ENCODE results near the gene PCDH17.

Gene PCDH17

DNA sequence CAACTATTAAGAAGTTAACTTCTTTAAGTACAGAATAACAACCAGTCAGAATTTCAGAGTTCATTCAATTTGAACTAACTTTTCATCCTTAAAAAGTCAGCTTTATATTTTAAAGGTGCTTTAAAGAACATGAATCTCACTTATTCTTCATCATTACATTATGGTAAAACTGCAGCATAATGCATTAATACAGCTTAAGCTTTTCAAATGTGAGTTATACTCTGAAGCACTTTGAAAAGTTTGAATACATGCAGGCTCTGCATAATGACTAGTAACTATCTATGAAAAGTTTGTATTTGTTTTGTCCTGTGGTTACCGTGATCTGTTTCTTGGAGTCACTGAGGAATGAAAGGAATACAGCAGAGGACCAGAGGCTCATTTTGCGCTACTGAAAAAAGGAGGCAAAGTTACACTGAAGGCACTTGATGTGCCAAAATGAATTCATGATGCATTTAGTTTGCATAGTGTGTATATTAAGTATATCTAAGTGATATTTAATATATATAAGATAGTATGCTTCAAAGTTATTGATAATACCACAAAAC, 4.1 kb downstream of the PCDH17 start:
- no peak for DNase-seq

DNA sequence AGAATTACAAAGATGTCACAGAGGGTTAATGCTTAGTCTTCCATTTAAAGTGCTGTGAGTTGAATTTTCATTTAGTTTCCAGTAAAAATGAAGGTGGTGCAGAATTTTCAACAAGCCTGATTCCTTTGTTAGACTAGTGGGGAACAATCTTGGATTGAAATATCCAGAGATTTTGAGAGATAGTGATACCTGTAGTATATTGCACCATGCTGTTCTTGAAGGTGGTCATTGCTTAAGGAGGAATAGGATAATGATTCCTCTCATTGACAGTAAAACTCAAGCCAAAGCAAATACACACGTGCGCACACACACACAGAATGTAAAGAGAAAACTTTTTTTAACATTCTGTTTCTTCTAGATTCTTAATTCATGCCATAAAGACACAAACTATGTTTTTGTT, 5.3 kb downstream of the PCDH17 start:
- DNase-seq, result no peak

- DNase-seq, result no peak
Observed at GRCh38 chr13:57637515-57637914, 6.0 kb downstream of the PCDH17 start.

GRCh38 chr13:57638186-57638890, 6.8 kb downstream of the PCDH17 start:
- DNase-seq, result no peak

- DNase-seq, result no peak
Observed at GRCh38 chr13:57640607-57641006, 9.1 kb downstream of the PCDH17 start.

GRCh38 chr13:57641051-57641450, 9.5 kb downstream of the PCDH17 start:
- DNase-seq, result no peak

DNA sequence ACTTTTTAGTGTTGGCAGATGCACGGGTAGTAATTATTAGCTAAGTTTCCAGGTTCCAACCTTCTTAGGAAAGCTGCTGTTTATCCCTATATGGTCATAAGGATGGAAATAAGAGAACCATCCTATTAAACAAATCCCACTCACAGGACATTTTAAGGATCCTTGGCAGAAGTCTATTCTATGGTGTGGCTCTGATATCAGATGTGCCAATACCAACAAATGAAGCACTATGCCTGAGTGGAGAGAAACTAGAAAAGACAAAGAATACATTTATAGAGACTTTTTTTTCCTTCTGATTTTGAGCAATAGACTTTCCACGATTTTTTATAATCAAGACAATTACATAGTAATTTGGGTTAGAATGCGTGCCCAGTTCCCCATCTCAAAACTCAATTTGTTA, 12.6 kb downstream of the PCDH17 start:
- DNase-seq, result peak; percentile 8

DNA sequence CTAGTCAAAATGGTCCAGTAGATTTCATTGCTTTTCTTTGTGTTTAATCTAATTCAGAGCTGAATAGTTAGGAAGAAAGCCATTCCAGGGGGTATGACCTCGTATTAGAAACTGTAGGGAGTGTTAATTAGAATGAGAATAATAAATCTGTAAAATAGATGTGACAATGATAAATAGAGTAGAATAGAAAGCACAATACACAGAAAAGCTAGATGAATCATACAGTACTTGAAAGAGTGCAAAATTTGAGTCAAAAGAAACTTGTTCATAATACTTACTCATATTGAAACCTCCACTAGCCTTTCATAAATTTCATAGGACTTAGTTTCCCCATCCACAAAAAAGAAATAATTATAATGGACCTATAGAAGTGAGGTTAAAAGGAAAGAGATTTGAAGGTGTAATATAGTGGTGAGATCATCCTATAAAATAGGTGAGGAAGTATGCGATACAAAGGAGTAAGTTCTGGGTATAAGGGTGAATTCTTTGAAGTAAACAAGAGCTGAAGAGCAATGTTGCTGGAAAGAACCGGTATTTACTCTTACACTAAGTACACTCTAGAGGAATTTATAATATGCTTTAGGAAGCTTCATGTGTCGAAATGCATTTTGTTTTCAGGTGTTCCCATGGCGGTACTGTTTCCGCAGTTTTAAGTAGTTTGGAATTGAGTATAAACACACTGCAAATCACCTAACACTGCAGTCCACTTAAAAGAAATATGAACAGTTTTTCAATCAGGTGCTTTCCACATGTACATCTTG, 21.9 kb downstream of the PCDH17 start:
- no peak for DNase-seq

GRCh38 chr13:57665481-57665880, 33.9 kb downstream of the PCDH17 start:
- DNase-seq, result no peak

GRCh38 chr13:57666131-57666953, 34.8 kb downstream of the PCDH17 start:
- peak; percentile 17 for DNase-seq

DNA sequence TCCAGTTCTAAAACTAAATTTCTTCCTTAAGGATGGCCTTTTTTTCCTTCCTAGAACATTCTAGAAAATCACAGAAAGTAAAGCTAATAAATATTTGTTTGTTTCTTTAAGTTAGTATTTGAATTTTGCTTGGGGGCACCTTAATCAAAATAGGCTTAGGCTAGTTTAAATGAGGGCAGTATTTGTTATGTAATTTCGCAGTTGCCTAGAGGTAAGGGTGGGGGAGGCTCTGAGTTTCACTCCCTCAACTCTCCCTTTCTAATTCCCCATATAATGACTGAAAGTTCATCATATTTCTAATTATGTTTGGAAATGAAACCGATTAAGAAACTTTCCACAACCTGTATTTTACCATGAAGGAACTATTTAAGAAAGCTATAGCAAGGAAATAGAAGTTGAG, 40.6 kb downstream of the PCDH17 start:
- DNase-seq, result no peak

GRCh38 chr13:57673197-57673596, 41.7 kb downstream of the PCDH17 start:
- no peak for DNase-seq

GRCh38 chr13:57675526-57675925, 44.0 kb downstream of the PCDH17 start:
- no peak for DNase-seq

GRCh38 chr13:57680609-57681008, 49.1 kb downstream of the PCDH17 start:
- no peak for DNase-seq

DNA sequence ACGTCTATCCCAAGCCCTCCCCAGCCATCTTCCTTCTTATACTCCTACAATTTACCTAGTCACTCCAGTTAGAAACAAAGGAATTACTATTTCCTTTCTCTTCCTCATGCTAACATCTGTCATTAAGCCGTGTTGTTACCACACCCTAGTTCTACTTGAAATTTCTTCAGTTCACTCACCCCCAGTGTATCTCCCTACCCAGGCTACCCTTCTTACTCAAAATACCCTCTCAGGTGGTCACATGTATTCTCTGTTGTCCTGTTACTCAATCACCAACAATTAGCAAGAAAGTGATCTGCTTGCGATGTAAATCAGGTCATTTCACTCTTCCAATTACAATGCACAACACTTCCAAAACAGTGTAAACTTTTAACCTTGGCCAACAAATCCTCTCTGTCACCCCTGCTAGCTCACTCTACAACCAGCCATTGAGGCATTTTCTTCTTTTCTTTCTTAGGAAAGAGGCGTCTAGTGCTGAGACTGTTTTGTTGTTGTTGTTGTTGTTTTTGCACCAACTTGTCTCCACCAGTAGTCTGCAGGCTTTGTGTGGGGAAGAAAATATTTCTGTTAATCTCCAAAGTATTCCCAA, 50.7 kb downstream of the PCDH17 start:
- DNase-seq, result no peak

GRCh38 chr13:57698851-57699250, 67.3 kb downstream of the PCDH17 start:
- DNase-seq, result no peak

GRCh38 chr13:57704031-57704430, 72.5 kb downstream of the PCDH17 start:
- no peak for DNase-seq

- DNase-seq, result no peak
Observed at GRCh38 chr13:57716295-57716694, 84.8 kb downstream of the PCDH17 start.

GRCh38 chr13:57724486-57725272, 93.1 kb downstream of the PCDH17 start:
- DNase-seq, result no peak

DNA sequence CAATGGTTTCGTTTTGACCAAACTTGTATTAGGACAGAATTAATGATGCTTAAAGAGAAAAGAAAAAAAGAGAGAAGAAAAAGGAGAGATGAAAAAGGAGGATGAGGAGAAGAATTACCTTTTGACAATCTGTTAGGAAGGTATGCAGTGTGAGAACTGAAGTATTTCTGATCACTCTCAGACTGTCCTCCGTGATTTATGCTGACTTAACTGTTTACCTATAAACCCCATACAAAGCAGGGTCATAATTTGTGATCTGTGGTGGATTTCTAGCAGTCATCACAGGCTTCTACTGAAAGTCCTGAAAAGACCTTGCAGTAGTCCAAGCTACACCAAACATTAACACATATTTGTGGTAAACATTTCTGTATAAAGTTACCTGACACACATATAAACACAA, 93.9 kb downstream of the PCDH17 start:
- DNase-seq, result no peak

DNA sequence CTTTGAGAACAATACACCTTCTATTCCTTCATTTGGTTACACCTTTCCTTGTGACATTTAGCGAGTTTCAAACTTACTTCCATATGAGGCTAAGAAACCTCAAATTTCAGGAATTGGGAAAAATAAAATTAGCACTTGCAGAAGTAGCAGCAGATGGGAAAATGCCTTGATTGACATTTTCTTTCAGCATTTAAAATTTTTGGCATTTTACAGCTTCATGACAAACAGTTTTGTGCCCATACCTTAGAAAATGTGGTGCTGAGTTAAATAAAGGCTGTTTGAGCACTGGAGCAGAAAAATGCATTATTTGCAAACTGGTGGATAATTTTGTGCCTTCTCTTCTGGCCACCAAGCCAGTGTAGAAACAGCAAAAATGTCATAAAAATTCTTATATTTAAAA, 95.4 kb downstream of the PCDH17 start:
- DNase-seq, result no peak

DNA sequence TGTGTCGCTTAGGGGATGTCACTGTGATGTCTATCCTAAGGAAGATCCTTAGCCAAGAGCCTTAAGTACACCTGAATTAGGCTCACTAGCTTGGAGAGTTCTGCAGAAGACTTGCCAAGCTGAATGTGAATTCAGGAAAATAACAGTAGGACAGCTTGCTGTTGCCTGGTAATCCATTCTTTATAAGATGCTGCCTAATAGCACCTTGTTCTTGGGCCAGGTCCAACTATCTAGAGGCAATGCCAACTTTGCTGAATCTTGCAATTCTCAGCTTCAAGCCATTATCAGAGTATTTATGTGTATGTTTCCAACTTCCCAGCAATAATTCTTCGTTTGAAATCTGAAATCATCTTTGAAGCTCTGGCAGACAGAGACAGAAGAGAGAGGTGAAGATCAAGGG, 102.8 kb downstream of the PCDH17 start:
- DNase-seq, result peak; percentile 36
